Adrenal gland (tissue), 5 donors: ENCODE data around the gene RNF215.

Experiments
- CTCF ChIP-seq, 6 experiments: fragments of 450-650 bp in 4 of 6; fragments of 200-600 bp in 2 of 6; sonication (generic) in 1 of 6; IDR thresholded peaks; 1 replicate in 5 of 6; 2 replicates in 1 of 6; pipeline versions ENCODE4 v1.5.1 to v1.8.0; 2016 to 2021; ENCODE audit warnings: antibody characterized with exemption in 6 of 6, mild to moderate bottlenecking in 2 of 6, moderate library complexity in 1 of 6
- POLR2A ChIP-seq, 2 donors: fragments of 450-650 bp; IDR thresholded peaks; one replicate each; pipeline ENCODE4 v1.6.1; 2017; ENCODE audit warnings: antibody characterized with exemption in 2 of 2, mild to moderate bottlenecking in 2 of 2, moderate library complexity in 1 of 2
- donor health status: DM: no; HTN: no; CAD: no.

GRCh38 chr22:30361916-30362650 lies 25.1 kb downstream of the RNF215 start:
- TF ChIP-seq CTCF (IDR thresholded peaks at IDR 0.05) = no peak
- no peak for TF ChIP-seq POLR2A (IDR thresholded peaks at IDR 0.05)
